ENCODE results near the gene CD200.
"Not testable (repeated sequence)": the region's sequence is repeated elsewhere in the genome, so short reads cannot be mapped to it uniquely, and the experiment has no call there.

Gene CD200

GRCh38 chr3:112388972-112389371, 56.0 kb downstream of the CD200 start:
- DNase-seq (ENCODE audit: low spot score) = no peak
- FAIRE-seq = no peak

DNA sequence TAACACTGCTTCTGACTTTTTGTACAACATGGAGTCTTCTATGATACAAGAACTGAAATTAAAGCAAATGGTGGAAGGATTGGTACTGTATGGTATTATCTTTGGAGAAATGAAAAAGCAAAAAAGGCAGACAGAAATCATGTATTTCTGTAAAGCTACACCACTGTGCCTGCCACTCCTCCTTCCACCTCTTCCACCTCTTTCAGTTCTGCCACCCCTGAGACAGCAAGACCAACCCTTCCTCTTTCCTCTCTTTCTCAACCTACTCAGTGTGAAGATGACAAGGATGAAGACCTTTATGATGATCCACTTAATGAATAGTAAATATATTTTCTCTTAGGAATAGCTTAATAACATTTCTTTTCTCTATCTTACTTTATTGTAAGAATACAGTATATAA, 57.0 kb downstream of the CD200 start:
- FAIRE-seq (no peak), DNase-seq (ENCODE audit: low spot score) (no peak)

- FAIRE-seq (peak; percentile 87), DNase-seq (ENCODE audit: low spot score) (peak; percentile 80)
Observed at GRCh38 chr3:112390783-112391641, 58.1 kb downstream of the CD200 start.

DNA sequence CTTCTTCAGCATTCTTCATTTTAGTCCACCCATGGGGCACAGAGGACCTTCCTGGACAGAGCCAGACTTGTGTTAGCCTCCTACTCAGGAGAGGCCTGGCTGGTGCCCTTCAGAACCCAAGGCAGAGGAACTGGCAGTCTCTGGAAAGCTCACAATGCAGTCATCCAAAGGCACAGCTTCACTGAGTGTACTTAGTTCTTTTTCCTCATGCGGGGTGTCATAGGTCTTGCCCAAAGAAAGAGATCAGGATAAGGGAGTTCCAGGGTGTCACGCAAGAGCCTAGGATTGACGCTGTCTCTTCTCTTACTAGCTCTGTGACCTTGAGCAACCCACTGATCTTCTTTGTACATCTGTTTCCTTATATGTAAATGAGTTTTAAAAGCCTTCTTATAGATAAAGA, 58.7 kb downstream of the CD200 start:
- DNase-seq (ENCODE audit: low spot score) = no peak
- FAIRE-seq = no peak

GRCh38 chr3:112392393-112393359, 59.7 kb downstream of the CD200 start:
- FAIRE-seq (no peak), DNase-seq (ENCODE audit: low spot score) (no peak)

GRCh38 chr3:112393360-112393728, 60.4 kb downstream of the CD200 start:
- DNase-seq (ENCODE audit: low spot score) (no peak), FAIRE-seq (no peak)

DNA sequence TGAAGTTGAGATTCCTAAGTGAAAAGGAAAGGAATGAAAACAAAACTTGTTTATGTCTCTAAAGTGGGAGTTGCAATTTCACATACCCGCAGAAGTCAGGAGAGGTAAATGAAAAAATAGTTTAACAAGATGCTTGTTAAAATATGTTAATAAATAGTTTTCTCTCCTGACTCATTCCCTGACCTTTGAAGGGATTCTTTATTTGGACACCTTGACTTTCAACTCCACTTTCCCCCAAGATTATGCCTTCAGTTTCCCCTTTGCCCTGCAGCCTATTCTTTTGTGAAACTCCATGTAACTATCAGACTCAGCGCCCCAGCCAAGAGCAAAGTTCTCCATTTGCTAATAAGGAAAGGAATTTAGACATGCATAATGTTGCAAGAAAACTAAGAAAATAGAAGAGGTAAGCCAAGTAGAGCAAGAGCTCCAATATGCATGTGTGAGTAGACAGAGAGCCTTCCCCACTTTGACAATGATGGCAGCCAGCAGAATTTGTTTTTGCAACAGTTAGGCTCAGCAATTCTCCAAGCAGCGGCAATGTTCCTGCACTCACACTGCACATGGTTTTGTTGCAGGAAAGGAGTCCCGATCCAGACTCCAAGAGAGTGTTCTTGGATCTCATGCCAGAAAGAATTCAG, 61.2 kb downstream of the CD200 start:
- FAIRE-seq (no peak), DNase-seq (ENCODE audit: low spot score) (no peak)

- DNase-seq (ENCODE audit: low spot score) (no peak), FAIRE-seq (peak; percentile 17)
Observed at GRCh38 chr3:112395181-112395895, 62.4 kb downstream of the CD200 start.

- no peak for DNase-seq (ENCODE audit: low spot score)
- FAIRE-seq = no peak
Observed at GRCh38 chr3:112395896-112396290, 62.9 kb downstream of the CD200 start.

DNA sequence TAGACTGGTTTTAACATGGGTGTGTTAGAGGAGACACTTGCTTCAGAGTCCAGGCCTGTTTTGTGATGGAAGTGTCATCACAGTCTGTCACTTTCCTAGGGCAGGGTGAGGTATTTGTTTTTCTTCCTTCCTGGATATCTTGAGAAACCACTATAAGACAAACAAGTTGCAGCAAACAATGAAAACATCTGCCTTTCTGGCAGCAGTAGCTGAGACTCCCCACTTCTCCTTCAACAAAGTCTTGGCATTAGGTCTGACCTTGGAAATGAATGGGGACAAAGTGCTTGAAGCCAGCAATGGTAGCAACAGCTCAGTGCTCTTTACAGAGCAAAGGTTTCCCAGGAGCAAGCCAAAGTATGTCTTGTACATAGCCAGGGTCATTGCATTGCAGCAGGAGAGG, 64.6 kb downstream of the CD200 start:
- FAIRE-seq (peak; percentile 58), DNase-seq (ENCODE audit: low spot score) (no peak)

- DNase-seq (ENCODE audit: low spot score) (no peak), FAIRE-seq (no peak)
Observed at GRCh38 chr3:112399064-112399463, 66.1 kb downstream of the CD200 start.

GRCh38 chr3:112399554-112399953, 66.6 kb downstream of the CD200 start:
- FAIRE-seq; DNase-seq (ENCODE audit: low spot score): not testable (repeated sequence)

DNA sequence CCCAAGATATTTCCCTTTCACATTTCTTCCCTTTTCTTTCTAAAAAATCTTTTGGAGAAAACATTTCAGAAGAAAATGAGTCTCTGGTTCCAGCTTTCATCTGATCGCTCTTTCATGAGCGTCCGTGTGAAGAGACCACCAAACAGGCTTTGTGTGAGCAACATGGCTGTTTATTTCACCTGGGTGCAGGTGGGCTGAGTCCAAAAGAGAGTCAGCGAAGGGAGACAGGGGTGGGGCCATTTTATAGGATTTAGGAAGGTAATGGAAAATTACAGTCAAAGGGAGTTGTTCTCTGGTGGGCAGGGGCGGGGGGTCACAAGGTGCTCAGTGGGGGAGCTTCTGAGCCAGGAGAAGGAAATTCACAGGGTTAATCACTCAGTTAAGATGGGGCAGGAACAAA, 67.4 kb downstream of the CD200 start:
- DNase-seq (ENCODE audit: low spot score); FAIRE-seq: not testable (repeated sequence)

DNA sequence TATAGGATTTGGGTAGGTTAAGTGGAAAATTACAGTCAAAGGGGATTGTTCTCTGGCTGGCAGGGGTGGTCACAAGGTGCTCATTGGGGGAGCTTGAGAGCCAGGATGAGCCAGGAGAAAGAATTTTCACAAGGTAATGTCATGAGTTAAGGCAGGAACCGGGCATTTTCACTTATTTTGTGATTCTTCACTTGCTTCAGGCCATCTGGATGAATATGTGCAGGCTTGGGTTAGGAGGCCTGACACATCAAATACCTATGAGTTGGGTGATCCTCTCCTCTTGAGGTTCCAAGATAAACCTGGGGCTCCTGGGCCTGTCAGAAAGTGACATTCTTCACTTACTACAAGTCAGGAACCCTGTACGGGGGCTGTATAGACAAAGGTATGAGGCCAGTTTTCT, 68.7 kb downstream of the CD200 start:
- FAIRE-seq (no peak), DNase-seq (ENCODE audit: low spot score) (no peak)

DNA sequence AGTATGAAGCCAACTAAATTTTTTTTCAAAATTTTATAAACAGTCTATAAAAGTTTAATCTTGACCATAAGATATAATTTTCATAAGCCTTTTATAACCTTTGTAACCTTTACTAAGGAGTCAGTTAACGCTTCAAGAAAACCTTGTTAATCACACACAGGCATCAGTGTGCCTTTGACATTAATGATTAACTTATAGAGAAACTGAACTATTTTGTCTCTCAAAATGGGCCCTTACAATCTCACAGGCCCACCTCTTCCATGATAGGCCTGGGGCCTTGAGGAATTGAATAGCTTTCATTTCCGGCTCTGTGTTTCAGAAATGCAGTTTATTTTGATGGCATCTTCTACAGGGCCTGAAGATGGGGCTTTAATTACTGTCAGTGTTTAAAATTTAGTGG, 70.1 kb downstream of the CD200 start:
- FAIRE-seq = no peak
- DNase-seq (ENCODE audit: low spot score) = no peak

DNA sequence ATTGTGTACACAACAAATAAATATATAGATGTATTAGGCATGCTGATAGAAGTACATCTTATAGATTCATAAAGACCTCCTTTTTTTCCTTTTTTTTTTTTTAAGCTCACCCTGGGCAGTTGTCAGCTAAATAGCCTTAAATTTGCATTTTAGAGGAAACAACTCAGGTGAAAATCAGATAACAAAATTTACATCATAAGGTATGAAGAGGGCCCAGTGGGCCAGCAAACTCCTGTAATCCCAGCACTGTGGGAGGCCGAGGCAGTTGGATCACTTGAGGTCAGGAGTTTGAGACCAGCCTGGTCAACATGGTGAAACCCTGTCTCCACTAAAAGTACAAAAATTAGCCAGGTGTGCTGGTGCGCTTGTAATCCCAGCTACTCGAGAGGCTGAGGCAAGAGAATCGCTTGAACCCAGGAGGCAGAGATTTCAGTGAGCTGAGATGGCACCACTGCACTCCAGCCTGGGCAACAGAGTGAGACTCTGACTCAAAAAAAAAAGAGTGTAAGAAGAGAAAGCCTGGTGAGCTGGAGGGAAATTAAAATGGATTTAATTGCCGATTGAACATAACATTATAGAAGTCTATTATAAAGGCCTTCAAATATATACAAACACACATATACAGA, 72.1 kb downstream of the CD200 start:
- DNase-seq (ENCODE audit: low spot score); FAIRE-seq: not testable (repeated sequence)

GRCh38 chr3:112405845-112406244, 72.9 kb downstream of the CD200 start:
- DNase-seq (ENCODE audit: low spot score) (no peak), FAIRE-seq (no peak)

DNA sequence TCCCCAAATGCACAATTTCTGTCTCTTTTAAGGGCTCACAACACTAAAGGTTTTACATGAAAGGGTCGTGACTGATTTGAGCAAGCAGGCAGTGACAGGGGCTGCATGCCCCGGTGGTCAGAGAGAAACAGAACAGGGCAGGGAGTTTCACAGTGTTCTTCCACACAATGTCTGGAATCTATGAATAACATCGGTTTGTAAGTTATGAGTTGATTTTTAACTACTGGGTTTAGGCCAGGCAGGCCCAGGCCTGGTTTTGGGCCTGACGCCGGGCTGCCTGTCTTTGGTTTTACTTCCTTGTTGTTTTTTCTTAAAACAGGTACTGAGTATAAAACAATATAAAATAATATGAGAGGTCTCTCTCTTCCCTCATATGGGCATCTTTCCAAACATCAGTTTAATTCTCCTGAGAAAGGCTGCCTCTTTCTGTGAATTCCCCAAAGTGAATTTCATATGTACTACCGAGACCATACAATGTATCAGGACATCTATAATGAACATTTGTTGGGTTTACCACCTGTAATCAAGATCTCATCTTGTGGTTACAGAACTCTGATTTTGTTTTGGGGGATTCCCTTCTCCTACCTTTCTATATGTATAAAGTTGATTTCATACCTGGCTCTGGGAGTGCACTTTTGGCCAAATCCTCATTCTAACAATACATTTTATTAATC, 74.4 kb downstream of the CD200 start:
- DNase-seq (ENCODE audit: low spot score) = no peak

DNA sequence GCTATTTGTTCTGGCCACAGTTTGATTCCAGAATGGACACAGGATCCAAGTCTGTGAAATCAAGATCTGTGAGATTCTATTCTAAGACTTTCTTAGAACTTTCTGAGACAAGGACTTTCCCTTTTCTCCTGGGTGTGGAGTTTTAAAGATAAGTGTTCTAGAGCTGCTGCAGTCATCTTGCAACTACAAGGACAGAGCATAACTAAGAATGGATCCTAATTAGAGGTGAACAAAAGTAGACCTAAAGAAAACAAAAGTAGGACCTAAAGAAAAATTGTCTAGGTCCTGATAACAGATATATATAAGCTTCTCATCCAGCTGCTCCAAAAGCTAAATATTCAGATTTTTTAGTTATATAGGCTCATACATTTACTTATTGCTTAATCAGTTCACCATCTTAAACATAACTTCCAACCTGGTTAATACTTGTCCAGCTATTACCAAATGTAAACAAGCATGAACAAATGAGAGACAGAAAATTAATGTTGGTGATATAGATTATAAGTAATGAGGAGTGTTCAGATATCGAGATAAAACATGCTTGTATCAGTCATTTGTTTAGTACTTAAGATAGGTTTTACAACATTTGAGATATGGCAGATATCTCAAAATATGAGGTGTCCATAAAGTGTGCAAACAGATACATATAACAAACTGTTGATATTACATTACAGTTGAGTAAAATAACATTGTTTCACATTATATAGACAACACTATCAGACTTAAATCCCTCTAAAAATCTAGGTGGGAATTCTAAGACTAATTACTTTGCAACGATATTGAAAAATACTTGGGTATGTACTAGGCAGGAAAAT, 75.1 kb downstream of the CD200 start:
- DNase-seq (ENCODE audit: low spot score) (no peak), FAIRE-seq (no peak)

More for the DNA sequence above, 74.4 kb downstream of the CD200 start:
- no peak for FAIRE-seq
